HG02938 (cell line): ENCODE results near the gene SMAP1.

ENCODE experiments used
- ATAC-seq: cut with Tn5 transposase; IDR thresholded peaks from one replicate; pipeline ENCODE4 v1.9.1; 2021; ENCODE audit warnings: mild to moderate bottlenecking, moderate library complexity; ENCODE audit not compliant: unreplicated experiment

SMAP1 gene

GRCh38 chr6:70884074-70884983, 216.6 kb downstream of the SMAP1 start:
- peak; percentile 63 for ATAC-seq

GRCh38 chr6:70886071-70886470, 218.4 kb downstream of the SMAP1 start:
- ATAC-seq: no peak

GRCh38 chr6:70886661-70887060, 219.0 kb downstream of the SMAP1 start:
- ATAC-seq: no peak

GRCh38 chr6:70889270-70889669, 221.6 kb downstream of the SMAP1 start:
- no peak for ATAC-seq

DNA sequence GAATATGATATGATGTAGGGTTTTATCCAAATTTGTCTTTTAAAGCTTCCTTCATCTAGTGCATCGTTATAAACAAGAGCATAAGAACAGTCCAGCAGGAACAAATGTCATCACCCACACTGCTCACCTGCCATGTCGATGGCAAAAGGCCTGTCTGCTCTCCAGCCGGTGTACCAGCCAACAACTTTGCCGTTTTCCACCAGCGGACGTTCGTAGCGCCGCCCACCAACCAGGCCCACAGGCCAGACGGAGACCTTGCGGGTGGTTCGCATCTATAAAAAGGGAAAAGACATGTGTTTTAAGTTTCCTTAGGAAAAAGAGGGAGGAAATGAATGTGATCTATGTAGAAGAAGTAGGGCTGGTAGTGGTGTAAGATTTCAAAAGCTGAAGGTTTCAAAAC, 226.3 kb downstream of the SMAP1 start:
- ATAC-seq: no peak

DNA sequence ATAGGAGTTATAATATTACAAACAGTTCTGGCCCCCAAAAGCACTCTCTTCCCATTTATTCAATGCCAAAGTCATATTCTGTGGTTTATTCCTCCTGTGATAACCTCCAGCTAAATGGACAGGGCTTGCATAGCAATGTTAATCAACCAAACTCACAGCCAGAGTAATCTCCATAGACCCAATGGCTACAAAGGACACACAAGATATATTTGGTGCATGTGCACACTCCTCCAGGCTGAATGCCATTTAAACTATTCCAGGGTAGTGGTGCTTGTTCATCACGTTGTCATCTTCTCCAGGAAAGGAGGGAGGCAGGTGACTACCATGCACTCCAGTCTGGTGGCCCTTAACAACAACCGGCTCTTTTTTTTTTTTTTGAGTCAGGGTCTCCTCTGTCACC, 232.4 kb downstream of the SMAP1 start:
- ATAC-seq: no peak

DNA sequence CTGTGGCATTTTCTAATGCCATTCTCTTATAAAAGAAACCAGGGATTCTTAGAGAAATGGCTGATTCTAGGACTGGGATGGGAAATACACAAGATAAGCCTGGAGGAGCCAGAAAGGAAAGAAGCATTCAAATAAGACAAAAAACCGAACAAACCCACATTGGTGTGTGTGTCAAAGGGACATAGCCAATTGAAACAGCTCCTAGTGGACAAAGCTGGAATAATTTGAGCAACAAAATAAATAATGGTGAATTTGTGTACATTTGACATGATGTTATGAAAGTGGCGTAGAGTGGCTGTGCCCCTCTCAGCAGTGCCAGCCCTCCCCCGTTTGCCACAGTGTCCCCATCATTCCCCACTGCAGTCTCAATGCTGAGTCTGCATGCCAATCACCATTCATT, 233.6 kb downstream of the SMAP1 start:
- no peak for ATAC-seq

DNA sequence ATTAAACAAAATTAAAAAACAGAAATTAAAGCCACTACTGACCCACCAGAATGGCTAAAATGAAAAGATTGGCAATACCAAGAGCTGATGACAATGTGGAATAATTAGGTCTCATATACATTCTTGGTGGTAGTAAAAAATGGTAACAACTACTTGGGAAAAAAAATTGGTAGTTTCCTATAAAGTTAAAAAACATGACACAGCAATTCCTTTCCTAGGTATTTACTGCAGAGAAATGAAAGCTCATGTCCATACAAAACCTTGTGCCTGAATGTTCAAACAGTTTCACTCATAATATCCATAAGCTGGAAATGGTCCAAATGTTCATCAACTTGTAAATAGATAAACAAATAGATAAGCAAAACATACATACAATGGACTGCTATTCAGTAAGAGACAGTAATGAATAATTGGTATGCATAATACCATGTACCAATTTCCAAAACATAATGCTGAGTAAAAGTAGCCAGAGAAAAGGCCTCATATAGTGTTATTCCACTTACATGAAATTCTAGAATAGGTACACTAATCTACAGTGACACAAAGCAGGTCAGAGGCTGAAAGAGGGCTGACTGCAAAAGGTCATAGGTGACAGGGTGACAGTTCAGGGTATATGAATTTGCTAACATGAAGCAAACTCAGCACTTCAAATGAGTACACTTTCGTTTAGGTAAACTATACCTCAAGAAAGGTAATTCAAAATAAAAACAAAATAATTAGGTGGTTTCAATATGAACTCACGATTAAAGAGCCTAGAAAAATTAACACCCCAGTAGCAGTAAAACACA, 236.2 kb downstream of the SMAP1 start:
- ATAC-seq: no peak

DNA sequence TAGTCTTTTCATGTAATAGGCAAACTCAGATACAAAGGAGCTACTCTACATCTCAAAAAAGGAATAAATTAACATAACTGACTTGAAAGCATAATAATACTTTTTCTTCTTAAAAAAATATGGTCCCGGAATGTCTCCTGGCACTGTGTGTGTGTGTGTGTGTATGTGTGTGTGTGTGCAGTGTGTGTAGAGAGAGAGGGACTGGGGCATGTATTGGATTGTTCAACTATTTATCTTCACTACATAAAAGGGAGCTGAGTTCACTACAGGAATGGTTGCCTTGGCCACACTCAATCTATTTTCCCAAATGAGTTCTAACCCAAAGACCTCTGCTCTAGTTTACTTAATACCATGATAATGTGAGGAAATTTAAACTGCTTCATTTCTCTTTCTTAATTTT, 238.1 kb downstream of the SMAP1 start:
- no peak for ATAC-seq
